ENCODE measurements around the gene ABCA6.

GRCh38 chr17:69042308-69042707 lies 99.4 kb downstream of the ABCA6 start:
- TF ChIP-seq CTCF (IDR thresholded peaks at IDR 0.05; ENCODE audit: low read length) (no peak), EZH2 (IDR thresholded peaks at IDR 0.05; ENCODE audit: borderline replicate concordance, low read length) (no peak)
